ENCODE measurements around the gene PIM3.
A peak's percentile ranks its signal among the peaks of the same experiment; 100 is the strongest.

PIM3 gene

DNA sequence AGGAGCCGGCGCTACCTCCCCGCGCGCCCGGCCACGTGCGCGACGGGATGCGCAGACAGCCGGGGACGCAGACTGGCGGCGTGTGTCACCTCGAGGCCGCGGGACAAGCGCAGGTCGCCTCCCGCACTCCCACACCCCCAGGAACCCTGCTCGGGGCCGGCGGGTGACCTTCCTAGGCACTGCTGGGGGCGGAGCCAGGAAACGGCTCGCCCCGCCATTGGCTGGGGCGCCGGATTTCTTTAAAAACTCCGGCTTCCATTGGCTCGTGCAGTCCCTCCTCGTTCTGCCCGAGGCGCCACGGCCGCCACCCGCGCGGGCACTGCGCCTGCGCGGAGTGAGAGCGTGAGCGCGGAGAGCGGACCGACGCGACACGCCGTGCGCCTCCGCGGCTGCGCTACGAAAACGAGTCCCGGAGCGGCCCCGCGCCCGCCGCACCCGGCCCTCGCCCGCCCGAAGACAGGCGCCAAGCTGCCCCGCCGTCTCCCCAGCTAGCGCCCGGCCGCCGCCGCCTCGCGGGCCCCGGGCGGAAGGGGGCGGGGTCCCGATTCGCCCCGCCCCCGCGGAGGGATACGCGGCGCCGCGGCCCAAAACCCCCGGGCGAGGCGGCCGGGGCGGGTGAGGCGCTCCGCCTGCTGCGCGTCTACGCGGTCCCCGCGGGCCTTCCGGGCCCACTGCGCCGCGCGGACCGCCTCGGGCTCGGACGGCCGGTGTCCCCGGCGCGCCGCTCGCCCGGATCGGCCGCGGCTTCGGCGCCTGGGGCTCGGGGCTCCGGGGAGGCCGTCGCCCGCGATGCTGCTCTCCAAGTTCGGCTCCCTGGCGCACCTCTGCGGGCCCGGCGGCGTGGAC, at the start of gene PIM3:
Gene PIM3, plus strand, starts transcription at position 614 of the 846 bp plus-strand sequence. Its CDS starts 176 bp downstream, at position 790.
- DNase-seq (ENCODE audit: low spot score): peak; percentile 95

DNA sequence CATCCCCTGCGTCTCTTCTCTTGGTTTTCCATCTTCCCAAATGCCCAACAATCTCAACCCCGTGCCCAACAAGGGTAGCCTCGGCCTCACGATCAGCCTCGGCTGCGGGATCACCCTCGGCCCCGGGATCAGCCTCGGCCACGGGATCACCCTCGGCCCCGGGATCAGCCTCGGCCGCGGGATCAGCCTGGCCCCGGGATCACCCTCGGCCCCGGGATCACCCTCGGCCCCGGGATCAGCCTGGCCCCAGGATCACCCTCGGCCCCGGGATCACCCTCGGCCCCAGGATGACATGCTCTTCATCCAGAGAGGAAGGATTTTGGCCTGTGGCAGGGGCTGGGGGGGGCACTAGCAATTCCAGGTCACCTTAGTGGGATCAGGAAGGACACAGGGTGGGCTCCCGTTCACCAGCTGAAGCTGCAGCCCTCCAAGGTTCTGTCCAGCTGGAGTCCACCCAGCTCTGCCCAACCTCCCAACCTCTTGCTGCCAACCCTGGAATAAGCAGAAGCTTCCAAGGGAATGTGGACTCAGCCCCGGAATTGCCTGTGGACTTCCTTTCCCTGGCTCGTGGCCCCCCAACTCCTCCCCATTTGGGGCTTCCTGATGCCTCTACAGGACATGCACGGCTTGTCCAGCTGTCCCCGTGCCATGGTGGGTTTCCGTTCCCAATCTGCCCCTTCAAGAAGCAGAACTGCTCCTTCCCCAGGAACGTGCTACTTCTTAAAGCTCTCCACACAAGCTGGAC, 48.5 kb upstream of the PIM3 start:
- no peak for DNase-seq (ENCODE audit: low spot score)

DNA sequence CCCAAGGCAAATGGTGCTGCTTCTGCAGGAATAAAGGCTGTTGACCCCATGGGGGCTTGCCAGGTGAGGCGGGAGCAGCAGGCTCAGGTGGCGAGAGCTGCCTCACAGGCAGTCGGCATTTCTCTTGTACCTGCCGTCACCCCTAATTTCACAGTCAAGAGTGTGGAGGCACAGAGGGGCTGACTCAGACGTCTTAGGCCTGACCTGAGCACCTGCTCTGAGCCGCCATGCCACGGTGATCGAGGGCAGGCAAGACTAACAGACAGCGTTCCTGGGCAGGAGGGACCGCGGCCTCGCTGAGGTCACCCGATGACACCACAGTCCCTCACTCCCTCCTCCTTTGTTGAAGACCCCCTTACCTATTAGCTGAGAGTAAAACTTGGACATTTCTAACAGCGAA, 47.5 kb upstream of the PIM3 start:
- DNase-seq (ENCODE audit: low spot score): no peak

DNA sequence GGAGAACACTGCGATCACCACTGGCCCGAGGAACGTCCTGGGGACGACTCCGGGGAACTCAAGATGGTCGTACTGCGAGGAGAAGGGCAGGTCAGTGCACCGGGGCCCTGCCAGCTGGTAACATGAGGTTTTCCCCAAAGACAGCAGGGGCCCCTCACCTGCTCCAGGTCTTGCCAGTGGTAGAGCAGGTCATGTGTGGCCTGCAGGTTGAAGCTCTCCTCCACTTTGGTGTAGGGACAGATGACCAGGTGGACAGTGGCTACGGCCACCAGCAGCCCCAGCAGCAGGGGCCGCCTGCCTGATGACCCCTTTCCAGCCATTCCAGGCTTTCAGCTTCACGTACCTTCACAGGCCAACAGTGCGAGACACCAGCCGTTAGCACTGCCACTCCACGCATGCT, 47.1 kb upstream of the PIM3 start:
- DNase-seq (ENCODE audit: low spot score): no peak

- DNase-seq (ENCODE audit: low spot score): no peak
These were observed 46.3 kb upstream of the PIM3 start for GRCh38 chr22:49914256-49914655.

GRCh38 chr22:49915610-49916009, 45.0 kb upstream of the PIM3 start:
- DNase-seq (ENCODE audit: low spot score): no peak

GRCh38 chr22:49916831-49917230, 43.7 kb upstream of the PIM3 start:
- no peak for DNase-seq (ENCODE audit: low spot score)

DNA sequence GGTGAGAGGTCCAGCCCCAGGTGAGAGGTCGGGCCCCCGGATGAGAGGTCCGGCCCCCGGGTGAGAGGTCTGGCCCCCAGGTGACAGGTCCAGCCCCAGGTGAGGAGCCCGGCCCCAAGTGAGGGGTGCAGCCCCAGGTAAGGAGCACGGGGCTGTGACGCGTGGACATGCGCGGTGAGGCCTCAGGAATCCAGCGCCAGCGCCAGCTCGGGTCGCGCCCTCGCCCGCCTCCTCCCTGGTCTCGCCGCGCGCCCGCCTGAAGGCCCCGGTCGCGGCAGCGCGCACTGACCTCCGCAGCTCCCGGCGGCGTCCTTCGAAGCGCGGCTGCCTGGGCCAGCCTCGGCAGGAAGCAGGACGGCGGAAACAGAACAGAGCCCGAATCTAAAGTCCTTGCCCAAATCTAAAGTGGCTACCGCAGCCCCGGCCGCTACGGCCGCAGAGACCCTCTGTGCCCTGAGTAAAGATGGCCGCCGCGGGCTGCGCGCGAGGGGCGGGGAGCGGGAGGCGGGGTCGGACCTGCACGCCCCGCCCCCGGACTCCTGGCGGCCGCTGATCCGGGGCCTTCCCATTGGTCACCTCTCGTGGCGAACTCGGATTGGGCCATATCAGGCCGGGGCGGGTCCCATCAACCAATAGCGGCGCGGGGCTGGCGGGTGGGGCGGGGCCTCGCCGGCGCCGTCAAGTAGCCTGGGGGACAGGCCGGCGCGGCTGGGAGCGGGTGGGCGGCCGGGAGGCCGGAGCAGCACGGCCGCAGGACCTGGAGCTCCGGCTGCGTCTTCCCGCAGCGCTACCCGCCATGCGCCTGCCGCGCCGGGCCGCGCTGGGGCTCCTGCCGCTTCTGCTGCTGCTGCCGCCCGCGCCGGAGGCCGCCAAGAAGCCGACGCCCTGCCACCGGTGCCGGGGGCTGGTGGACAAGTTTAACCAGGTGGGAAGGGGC, 42.3 kb upstream of the PIM3 start, which contains the start of the genes ALG12 and CRELD2:
Gene ALG12, minus strand, starts transcription at position 465 of the 937 bp plus-strand sequence. CDS start 4,673 bp downstream, outside the sequence.
Gene CRELD2, plus strand, starts transcription at position 661 of the 937 bp plus-strand sequence. Its CDS starts 136 bp downstream, at position 797.
- peak; percentile 96 for DNase-seq (ENCODE audit: low spot score)

DNA sequence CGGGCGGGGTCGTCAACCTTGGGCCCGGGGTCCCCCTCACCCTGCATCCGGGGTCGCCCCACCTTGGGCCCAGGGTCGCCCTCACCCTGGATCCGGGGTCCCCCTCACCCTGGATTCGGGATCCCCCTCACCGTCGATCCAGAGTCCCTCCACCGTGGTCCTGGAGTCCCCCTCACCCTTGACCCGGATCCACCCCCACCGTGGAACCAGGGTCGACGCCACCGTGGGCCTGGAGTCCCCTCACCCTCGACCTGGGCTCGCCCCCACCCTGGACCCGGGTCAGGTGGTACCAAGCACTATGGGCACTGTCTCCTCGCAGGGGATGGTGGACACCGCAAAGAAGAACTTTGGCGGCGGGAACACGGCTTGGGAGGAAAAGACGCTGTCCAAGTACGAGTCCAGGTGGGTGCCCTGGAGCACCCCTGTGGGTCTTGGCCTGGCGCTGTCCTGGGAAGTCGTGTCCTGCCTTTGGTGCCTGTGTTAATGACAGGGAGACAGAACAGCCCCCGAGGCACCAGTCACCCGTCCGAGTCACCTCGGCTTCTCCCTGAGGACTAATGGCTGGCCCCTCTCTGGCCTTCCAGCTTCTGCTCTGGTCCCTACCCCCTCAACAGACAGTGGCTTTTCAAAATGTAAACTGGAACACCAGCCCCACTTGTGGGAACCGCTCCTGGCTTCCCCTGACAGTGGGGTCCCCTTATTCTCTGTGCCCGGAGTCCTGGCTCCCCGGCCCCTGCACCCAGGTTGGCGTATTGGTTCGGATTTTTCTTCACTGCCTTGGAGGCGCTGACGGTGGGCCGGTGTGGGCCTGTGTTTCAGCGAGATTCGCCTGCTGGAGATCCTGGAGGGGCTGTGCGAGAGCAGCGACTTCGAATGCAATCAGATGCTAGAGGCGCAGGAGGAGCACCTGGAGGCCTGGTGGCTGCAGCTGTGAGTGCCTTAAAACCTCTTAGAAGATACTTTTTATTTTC, 41.4 kb upstream of the PIM3 start:
- no peak for DNase-seq (ENCODE audit: low spot score)

DNA sequence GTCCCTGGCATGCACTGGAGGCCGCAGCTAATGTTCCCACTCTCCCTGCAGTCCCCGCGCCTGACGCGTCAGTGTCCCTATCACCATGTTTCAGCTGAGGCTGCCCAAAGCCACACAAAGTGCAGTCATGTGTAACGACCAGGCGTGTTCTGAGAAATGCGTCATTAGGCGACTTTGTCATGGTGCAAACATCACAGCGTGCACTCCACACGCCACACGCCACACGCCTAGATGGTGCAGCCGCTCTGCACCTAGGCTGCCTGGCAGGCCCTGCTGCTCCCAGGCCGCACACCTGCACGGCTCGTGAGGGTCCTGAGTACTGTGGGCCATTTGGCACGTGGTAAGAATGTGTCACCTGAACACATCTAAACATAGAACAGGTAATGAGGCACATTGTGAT, 39.7 kb upstream of the PIM3 start:
- no peak for DNase-seq (ENCODE audit: low spot score)

DNA sequence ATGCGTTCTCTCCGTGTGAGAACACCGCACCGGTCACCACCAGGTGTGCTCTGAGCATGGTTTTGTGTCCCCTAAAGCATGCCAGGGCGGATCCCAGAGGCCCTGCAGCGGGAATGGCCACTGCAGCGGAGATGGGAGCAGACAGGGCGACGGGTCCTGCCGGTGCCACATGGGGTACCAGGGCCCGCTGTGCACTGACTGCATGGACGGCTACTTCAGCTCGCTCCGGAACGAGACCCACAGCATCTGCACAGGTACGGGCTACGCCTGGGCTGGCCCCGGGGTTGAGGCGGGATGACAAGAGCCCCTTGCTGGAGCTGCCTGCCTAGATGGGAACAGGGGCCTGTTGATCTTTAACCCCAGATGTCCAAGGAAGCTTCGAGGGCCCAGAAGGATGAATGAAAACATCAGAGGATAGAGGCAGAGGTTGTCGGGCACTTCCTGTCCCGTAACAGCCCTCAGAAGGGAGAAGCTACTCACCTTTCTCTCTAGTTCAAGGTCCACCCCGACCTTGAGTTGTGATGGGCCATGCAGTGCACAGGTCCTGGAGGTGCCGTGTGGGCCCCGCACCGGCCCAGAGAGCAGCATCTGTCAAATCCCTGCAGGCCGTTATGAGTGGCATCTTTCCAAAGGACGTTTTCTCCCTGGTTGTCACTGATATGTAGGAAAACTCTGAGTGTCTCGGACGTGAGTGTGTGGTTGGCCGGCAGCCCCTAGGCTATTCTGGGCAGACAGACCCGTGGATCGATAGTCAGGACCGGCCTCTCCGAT, 38.9 kb upstream of the PIM3 start:
- no peak for DNase-seq (ENCODE audit: low spot score)

DNA sequence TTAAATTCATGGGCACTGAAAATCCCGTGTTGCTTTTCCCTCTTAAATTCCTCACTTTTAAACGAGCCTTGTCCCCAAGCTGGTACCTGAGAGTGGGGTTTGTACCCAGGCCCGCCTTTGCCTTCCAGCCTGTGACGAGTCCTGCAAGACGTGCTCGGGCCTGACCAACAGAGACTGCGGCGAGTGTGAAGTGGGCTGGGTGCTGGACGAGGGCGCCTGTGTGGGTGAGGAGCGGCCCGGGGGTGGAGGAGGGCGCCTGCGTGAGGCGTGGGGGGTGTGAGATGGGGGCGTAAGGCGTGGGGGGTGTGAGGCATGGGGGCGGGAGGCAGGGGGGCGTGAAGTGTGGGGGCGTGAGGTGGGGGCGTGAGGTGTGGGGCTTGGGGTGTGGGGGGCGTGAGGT, 38.1 kb upstream of the PIM3 start:
- DNase-seq (ENCODE audit: low spot score): no peak

GRCh38 chr22:49922926-49923325, 37.6 kb upstream of the PIM3 start:
- DNase-seq (ENCODE audit: low spot score): no peak

GRCh38 chr22:49923445-49923844, 37.1 kb upstream of the PIM3 start:
- DNase-seq (ENCODE audit: low spot score): no peak

DNA sequence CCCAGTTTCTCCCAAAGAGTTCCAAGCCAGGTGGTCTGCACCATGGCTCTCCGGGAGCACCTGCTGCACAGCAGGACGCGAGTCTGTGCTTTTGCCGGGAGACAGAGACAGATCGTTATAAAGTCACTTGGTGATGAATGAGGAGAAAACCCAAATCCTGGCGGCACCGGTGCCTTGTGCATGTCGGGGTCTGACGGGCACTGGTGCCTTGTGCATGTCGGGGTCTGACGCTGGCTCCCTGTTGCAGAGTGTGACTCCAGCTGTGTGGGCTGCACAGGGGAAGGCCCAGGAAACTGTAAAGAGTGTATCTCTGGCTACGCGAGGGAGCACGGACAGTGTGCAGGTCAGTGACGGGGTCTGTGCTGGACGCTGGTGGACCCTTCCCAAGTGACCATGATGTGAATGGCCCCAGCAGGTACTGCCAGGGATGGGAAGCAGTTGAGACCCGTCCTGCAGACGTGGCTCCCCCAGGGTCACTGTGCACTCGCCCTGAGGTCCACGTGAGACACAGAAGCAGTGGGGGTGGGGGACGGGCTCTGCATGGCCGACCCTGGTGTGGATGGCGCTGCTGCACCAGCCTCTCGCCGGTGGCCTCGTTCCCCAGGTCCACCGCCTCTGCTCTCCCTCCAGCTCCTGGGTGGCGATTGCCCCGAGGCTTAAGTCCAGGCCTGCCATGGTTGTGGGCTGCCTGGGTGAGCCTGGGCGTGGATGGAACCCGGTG, 36.3 kb upstream of the PIM3 start:
- DNase-seq (ENCODE audit: low spot score): no peak

GRCh38 chr22:49925525-49926128, 34.9 kb upstream of the PIM3 start:
- DNase-seq (ENCODE audit: low spot score): peak; percentile 77

GRCh38 chr22:49926916-49927315, 33.7 kb upstream of the PIM3 start:
- DNase-seq (ENCODE audit: low spot score): no peak

DNA sequence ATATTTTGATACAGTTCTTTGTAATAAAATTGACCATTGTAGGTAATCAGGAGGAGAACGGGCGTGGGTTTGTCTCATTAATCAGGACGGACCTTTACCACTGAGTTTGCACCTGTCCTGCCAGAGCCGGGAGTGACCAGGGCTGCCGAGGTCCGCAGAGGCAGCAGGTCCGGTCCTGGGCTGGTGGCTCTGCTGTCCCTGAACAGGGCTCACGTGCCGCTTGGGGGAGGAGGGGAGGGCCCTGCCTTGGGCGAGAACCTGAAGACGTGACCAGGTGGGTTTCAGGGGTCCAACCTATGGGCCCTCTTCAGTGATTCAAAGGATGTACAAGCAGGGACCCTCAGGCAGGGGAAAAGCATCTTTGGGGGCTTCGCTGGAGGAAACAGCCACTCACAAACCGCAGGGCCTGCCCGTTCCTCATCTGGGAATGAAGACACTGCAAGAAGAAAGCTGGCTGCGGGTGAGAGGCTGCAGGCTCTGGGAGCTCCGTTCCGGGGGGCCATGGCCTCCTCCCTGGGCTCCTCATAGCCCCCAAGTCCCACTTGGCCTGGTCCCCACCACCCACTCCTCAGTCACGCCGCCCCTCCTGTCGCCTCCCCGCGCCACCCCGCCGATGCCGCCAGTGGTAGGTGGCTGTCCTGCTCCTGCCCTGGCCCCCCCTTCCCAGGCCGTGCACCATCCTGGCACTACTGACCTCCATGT, 32.9 kb upstream of the PIM3 start:
- no peak for DNase-seq (ENCODE audit: low spot score)
